ENCODE measurements around the gene H3-3A.
A peak's percentile ranks its signal among the peaks of the same experiment; 100 is the strongest.

The H3-3A gene

GRCh38 chr1:226108935-226109828 lies 46.7 kb downstream of the H3-3A start:
- DNase-seq (ENCODE audit: low read depth): no peak
- peak overlapping the region; percentile 28 for H3K4me3 ChIP-seq (ENCODE audit: low read depth, low read length)

DNA sequence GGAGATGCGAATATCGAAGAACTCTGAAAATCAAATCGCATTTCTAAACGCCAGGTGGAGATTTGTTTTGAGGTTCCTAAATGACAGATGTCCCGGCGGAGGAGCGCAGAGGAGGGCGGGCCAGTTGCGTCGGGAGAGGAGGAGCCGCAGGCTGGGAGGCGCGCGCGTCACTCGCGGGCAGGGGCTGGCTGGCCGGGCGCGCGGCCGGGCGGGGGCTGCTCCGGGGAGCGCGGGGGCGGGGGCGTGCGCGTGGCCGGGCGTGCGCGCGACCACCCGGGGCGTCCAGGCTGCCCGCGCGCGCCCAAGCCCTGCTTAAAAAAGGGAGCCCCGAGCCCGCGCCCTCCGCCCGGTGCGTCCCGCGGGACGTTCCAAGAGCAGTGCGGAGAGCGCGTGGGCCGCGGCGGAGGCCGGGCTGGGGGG lies 47.3 kb downstream of the H3-3A start:
- H3K4me3 ChIP-seq (ENCODE audit: low read depth, low read length): peak overlapping the region; percentile 71
- TF ChIP-seq, protein P1, sequence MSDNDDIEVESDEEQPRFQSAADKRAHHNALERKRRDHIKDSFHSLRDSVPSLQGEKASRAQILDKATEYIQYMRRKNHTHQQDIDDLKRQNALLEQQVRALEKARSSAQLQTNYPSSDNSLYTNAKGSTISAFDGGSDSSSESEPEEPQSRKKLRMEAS (IDR thresholded peaks at IDR 0.05; ENCODE audit: low read depth, low read length): 0 out of 2 replicates have a peak, but pooled peaks have one; percentile 16
- no peak for TF ChIP-seq CTCF (IDR thresholded peaks at IDR 0.05; ENCODE audit: low read depth, low read length)
- TF ChIP-seq MYC (IDR thresholded peaks at IDR 0.05; ENCODE audit: low read depth, low read length): 0 out of 2 replicates have a peak, but pooled peaks have one; percentile 14
- TF ChIP-seq POLR2A (IDR thresholded peaks at IDR 0.05; ENCODE audit: extremely low read depth, insufficient read length): peak; percentile 53
- DNase-seq (ENCODE audit: low read depth): peak; percentile 90

More at GRCh38 chr1:226108935-226109828, 46.7 kb downstream of the H3-3A start:
- TF ChIP-seq POLR2A (IDR thresholded peaks at IDR 0.05; ENCODE audit: extremely low read depth, insufficient read length) (no peak), CTCF (IDR thresholded peaks at IDR 0.05; ENCODE audit: low read depth, low read length) (no peak), MYC (IDR thresholded peaks at IDR 0.05; ENCODE audit: low read depth, low read length) (no peak)
- TF ChIP-seq, protein P1 (IDR thresholded peaks at IDR 0.05; ENCODE audit: low read depth, low read length): no peak

DNA sequence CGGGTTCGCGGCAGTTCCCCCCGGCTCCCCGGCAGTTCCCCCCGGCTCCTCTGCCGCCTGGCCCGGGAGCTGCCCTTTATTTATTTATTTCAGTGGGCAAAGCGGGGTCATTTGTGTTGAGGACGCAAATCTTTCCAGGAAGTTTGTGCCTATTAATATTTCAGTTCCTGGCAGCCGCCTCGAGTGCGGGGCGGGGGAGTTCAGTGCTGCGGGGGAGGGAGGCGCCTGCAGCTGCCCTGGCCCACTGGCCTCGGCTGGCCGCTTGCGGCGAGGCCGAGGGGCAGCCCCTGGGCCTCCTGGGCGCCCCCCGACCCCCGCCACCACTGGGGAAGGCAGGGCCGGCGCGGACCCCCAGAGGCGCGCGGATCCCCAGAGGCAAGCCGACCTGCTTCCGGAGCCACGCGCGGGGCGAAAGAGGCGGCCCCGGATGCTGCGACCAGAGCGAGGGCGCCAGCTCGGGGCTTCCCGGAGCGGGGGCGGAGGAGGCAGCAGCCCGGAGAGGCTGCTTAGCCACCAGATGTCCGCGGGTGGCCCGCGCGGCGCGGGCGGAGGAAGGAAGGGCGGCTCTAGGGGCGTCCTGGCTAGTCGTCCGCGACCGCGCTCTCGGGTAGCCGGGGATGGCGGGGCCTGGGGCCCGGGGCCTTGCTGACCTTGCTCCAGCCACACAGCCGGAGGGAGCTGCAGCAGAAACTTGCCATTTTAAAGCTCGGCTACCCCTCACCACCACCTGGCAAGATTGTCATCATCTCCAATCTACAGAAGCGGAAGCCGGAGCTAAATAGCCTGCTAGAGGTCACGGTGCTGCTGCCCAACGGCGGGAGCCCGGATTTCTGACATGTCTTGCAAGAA lies 48.0 kb downstream of the H3-3A start:
- peak overlapping the region; percentile 71 for H3K4me3 ChIP-seq (ENCODE audit: low read depth, low read length)
- peak; percentile 83 for DNase-seq (ENCODE audit: low read depth)
- TF ChIP-seq POLR2A (IDR thresholded peaks at IDR 0.05; ENCODE audit: extremely low read depth, insufficient read length) (peak; percentile 58), CTCF (IDR thresholded peaks at IDR 0.05; ENCODE audit: low read depth, low read length) (no peak), MYC (IDR thresholded peaks at IDR 0.05; ENCODE audit: low read depth, low read length) (peak; percentile 63)
- TF ChIP-seq, protein P1 (IDR thresholded peaks at IDR 0.05; ENCODE audit: low read depth, low read length): peak; percentile 53; the same call in 1 of the 2 replicates

DNA sequence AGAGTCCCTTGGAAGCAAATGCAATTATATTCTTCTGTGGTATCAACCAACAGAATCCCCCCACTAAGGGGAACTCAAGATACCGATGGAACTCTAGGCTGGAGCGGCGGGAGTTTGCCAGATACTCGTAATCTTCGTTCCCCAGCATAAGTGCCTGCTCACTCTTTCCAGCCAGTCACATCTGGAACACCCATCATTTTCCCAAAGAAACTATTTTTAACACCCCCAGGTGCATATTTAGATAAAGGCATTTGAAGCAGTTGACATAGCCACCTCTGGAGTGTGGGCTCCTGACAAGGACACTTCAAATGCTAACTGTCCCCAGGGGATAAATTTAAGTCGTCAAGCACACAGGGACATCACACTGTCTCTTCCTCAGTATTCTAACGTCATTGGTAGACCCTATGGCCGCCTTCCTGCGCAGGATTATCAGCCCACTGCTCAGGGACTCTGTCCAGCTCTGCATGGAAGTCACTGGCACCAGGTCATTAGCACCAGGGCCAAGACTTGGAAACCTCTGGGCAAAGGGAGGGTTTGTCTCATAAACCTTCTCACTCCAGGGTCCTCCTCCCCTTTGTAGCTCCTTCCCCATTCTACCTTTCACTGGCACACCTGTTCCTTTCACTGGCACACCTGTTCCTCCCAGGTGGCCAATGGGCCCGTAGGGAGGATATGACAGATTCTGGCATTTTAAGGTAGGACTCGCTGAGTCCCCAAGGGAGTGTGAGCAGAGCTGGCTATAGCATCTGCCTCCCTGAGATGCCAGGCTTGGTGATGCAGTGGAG lies 48.8 kb downstream of the H3-3A start:
- DNase-seq (ENCODE audit: low read depth): peak; percentile 35
- TF ChIP-seq MYC (IDR thresholded peaks at IDR 0.05; ENCODE audit: low read depth, low read length) (no peak), POLR2A (IDR thresholded peaks at IDR 0.05; ENCODE audit: extremely low read depth, insufficient read length) (no peak), CTCF (IDR thresholded peaks at IDR 0.05; ENCODE audit: low read depth, low read length) (no peak)
- TF ChIP-seq, protein P1 (IDR thresholded peaks at IDR 0.05; ENCODE audit: low read depth, low read length): no peak
- H3K4me3 ChIP-seq (ENCODE audit: low read depth, low read length): peak overlapping the region; percentile 71

DNA sequence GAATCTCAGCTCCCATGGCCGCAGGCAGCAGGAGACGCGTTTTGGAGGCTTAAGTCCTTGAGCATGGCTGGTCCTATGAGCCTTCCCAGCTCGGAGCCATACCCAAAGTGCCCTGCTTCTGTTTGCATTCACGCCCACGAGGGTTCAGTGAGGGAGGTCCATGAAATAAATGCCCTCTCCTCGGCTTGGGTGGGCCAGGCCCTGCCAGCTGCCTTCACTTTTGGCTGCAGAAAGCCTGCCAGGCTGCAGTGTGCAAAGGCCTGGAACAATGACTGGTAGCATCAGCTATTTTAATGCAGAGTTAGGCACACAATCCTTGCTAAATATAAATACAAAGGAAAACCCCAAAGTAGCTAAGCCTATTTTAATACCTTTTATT lies 49.4 kb downstream of the H3-3A start:
- no peak for TF ChIP-seq MYC (IDR thresholded peaks at IDR 0.05; ENCODE audit: low read depth, low read length)
- TF ChIP-seq, protein P1 (IDR thresholded peaks at IDR 0.05; ENCODE audit: low read depth, low read length): no peak
- TF ChIP-seq CTCF (IDR thresholded peaks at IDR 0.05; ENCODE audit: low read depth, low read length): no peak
- TF ChIP-seq POLR2A (IDR thresholded peaks at IDR 0.05; ENCODE audit: extremely low read depth, insufficient read length): no peak
- H3K4me3 ChIP-seq (ENCODE audit: low read depth, low read length): no peak overlapping the region
- DNase-seq (ENCODE audit: low read depth): no peak
